ENCODE results near the gene IDI1.

IDI1 gene

DNA sequence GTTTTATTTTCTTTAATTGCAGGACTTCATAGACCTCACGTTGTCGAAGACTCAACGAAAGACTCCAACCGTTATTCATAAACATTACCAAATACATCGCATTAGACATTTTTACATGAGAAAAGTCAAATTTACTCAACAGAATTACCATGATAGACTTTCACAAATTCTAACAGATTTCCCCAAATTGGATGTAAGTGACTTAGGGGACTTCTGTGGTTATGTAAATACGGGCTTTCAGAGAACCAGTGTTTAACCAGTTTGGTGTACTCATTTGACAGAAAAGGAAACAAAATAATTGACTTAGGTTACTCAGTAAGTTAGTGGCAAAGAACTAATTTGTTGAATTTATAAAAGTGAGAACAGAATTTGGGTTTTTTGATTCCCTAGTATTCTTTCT is 56.5 kb downstream of the IDI1 start:
- DNase-seq = no peak

GRCh38 chr10:990808-991207 is 58.1 kb downstream of the IDI1 start:
- no peak for DNase-seq
